Tibial artery (tissue), 4 donors: ENCODE results near the gene PAOX.
A peak's percentile ranks its signal among the peaks of the same experiment; 100 is the strongest.

Experiments used
- DNase-seq, 2 donors: peaks; one replicate each; pipeline ENCODE4 v3.0.0-alpha.2; 2019
- H3K27ac ChIP-seq, 2 donors: fragments of 200-600 bp; sonication (generic) in 1 of 2; 1 replicate in 1 of 2; 2 replicates in 1 of 2; pipeline ENCODE4 v1.5.1; 2018 to 2019; ENCODE audit warnings: mild to moderate bottlenecking in 1 of 2
- H3K27me3 ChIP-seq, 2 donors: fragments of 200-600 bp; sonication (generic) in 1 of 2; one replicate each; pipeline versions ENCODE4 v1.5.1 to v1.6.0; 2016 to 2019
- H3K36me3 ChIP-seq, 3 donors: fragments of 200-600 bp; sonication (generic) in 2 of 3; one replicate each; pipeline ENCODE4 v1.5.1; 2016 to 2019; ENCODE audit warnings: mild to moderate bottlenecking in 2 of 3
- H3K4me1 ChIP-seq, 4 donors: fragments of 200-600 bp; sonication (generic) in 2 of 4; 1 replicate in 3 of 4; 2 replicates in 1 of 4; pipeline ENCODE4 v1.5.1; 2016 to 2019
- H3K4me3 ChIP-seq, 2 donors: fragments of 200-600 bp; sonication (generic) in 1 of 2; 1 replicate in 1 of 2; 2 replicates in 1 of 2; pipeline ENCODE4 v1.5.1; 2018 to 2019; ENCODE audit warnings: mild to moderate bottlenecking in 2 of 2
- H3K9me3 ChIP-seq, 3 donors: fragments of 200-600 bp; sonication (generic) in 1 of 3; one replicate each; pipeline ENCODE4 v1.5.1; 2016 to 2019
- intact Hi-C: fragments of 100-400 bp; cut with DNase I; formaldehyde crosslinking; loops from one replicate; pipeline ENCODE4 v1.15.0; 2023; ENCODE audit warnings: low total_unique reads
- TF ChIP-seq, protein P1 (sequence below), 2 experiments: fragments of 200-600 bp in 1 of 2; fragments of 450-650 bp in 1 of 2; IDR thresholded peaks; one replicate each; pipeline ENCODE4 v1.5.1; 2017 to 2019; ENCODE audit warnings: antibody characterized with exemption in 2 of 2, mild to moderate bottlenecking in 1 of 2, moderate library complexity in 1 of 2

The PAOX gene

DNA sequence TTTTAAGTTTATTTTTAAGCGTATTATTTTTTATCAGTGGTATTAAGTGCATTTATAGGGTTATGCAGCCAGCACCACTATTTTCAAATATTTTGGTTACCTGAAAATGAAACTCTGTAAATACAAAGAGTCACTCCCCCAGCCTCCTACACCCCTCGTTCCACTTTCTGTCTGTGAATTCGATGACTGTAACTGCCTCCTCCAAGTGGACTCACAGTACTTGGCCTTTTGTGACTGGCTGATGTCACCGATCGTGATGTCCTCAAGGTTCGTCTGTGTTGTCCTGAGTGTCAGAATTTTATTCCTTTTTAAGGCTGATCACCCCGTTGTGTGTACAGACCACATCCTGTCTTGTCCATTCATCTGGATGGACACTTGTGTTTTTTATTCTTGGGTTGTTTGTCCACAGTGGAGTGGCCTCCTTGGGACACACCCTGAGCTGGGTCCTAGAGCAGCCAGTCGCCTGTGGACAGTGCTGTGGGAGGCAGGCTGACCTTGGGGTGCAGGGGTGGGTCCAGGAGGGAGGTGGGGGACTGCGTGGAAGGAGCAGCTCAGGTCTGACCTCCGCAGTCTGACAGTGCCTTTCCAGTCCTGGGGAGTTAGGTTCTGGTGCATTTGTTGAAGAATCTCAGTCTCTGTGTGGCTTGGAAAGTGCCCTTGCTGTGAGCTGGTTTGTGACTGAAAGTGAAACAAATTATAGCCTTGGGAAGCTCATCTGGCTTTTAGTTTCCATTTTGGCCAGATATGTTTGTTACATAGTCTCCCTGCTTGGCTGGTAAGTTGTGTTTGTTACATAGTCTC lies 21.8 kb downstream of the PAOX start:
- DNase-seq: peak in 1 of 2 donors; percentile 12
- no peaks in the 10 kb centered on the region for H3K9me3 ChIP-seq
- no peaks in the 10 kb centered on the region for H3K4me1 ChIP-seq
- TF ChIP-seq, protein P1, sequence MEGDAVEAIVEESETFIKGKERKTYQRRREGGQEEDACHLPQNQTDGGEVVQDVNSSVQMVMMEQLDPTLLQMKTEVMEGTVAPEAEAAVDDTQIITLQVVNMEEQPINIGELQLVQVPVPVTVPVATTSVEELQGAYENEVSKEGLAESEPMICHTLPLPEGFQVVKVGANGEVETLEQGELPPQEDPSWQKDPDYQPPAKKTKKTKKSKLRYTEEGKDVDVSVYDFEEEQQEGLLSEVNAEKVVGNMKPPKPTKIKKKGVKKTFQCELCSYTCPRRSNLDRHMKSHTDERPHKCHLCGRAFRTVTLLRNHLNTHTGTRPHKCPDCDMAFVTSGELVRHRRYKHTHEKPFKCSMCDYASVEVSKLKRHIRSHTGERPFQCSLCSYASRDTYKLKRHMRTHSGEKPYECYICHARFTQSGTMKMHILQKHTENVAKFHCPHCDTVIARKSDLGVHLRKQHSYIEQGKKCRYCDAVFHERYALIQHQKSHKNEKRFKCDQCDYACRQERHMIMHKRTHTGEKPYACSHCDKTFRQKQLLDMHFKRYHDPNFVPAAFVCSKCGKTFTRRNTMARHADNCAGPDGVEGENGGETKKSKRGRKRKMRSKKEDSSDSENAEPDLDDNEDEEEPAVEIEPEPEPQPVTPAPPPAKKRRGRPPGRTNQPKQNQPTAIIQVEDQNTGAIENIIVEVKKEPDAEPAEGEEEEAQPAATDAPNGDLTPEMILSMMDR (IDR thresholded peaks at IDR 0.05): no peak
- H3K27ac ChIP-seq: no peak overlapping the region
- no peak overlapping the region for H3K4me3 ChIP-seq
- intact Hi-C loops: no loop called here
- H3K36me3 ChIP-seq: peaks cover 36 to 93% (median 67%) of the 10 kb centered on the region in 3 donors
- H3K27me3 ChIP-seq: no peaks in the 10 kb centered on the region

DNA sequence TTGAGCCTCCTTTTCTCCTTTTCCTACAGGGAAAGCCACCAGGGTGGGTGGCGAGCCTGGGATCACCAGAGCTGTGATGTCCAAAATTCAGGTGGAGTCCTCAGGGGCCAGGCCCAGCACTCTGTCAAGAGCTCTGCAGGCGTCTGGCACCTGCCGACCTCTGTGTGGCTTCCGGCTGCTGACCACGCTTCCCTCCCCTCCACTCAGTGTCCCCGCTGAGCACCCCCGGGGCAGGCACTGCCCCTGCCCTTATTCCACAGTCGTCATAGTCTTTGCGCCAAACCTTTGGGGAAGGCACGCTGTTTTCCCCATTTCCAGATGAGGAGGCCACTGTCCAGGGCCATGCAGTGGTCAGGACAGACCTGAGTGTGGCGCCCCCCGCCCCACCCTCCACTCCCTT lies 22.4 kb downstream of the PAOX start:
- no peak overlapping the region for H3K4me3 ChIP-seq
- H3K9me3 ChIP-seq: no peaks in the 10 kb centered on the region
- DNase-seq: no peak
- H3K36me3 ChIP-seq: peaks cover 42 to 91% (median 61%) of the 10 kb centered on the region in 3 donors
- no peaks in the 10 kb centered on the region for H3K4me1 ChIP-seq
- intact Hi-C loops: no loop called here
- TF ChIP-seq, protein P1 (IDR thresholded peaks at IDR 0.05): no peak
- H3K27ac ChIP-seq: no peak overlapping the region
- no peaks in the 10 kb centered on the region for H3K27me3 ChIP-seq

DNA sequence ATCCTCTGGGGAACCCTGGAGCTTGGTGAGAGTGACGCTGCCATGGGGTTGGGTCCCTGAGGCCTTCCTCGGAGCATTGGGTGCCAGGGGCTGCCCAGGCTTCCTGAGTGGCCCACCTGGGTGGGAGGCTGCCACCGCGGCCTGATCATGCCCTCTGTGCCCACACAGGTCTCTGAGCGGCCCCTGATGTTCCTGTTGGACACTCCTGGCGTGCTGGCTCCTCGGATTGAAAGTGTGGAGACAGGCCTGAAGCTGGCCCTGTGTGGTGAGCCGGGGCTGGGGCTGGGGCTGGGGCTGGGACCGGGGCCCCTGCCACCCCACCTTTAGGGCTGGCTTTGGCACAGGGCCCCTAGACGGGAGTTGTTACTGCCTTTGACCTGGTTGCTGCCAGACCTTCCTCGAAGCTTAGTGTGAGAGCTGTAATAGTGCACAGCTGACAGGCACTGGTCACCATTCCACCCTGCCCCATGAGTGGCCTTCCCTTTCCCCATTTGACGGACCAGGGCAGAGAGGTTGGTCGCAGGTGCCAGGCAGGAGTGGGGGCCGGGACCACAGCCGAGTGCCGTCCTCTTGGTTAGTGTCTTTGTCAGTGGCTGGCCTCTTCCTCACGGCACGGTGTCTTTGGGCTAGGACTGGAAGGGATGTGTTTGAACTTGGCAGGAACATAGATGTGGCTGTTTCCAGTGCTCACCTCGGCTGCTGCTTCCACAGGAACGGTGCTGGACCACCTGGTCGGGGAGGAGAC lies 23.1 kb downstream of the PAOX start:
- peak in 1 of 2 donors; percentile 43 for DNase-seq
- intact Hi-C loops: no loop called here
- TF ChIP-seq, protein P1 (IDR thresholded peaks at IDR 0.05): no peak
- Histone ChIP-seq H3K4me3 (no peak overlapping the region), H3K27ac (no peak overlapping the region), H3K27me3 (no peaks in the 10 kb centered on the region), H3K9me3 (no peaks in the 10 kb centered on the region), H3K4me1 (no peaks in the 10 kb centered on the region), H3K36me3 (peaks cover 42 to 91% (median 61%) of the 10 kb centered on the region in 3 donors)

DNA sequence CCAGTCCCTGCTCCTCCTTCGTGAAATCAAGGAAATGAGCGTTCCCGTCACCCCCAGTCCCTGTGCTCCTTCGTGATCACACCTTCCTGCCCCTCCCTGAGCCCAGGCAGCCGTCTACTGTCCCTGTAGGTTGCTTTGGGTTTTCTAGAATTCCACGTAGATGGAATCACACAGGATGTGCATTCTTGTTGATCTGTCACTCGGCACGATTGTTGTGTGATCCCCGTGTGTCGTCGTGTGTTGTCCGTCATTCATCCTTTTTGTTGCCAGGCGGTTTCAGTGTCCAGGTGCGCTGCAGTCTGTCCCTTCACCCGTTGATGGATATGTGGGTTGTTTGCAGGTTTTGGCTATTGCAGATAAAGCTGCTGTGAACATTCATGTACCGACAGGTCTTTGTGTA lies 24.3 kb downstream of the PAOX start:
- TF ChIP-seq, protein P1 (IDR thresholded peaks at IDR 0.05): no peak
- DNase-seq: no peak
- Histone ChIP-seq H3K27ac (no peak overlapping the region), H3K9me3 (no peaks in the 10 kb centered on the region), H3K4me1 (no peaks in the 10 kb centered on the region), H3K27me3 (no peaks in the 10 kb centered on the region), H3K36me3 (peaks cover 42 to 89% (median 69%) of the 10 kb centered on the region in 3 donors), H3K4me3 (no peak overlapping the region)
- intact Hi-C loops: no loop called here

DNA sequence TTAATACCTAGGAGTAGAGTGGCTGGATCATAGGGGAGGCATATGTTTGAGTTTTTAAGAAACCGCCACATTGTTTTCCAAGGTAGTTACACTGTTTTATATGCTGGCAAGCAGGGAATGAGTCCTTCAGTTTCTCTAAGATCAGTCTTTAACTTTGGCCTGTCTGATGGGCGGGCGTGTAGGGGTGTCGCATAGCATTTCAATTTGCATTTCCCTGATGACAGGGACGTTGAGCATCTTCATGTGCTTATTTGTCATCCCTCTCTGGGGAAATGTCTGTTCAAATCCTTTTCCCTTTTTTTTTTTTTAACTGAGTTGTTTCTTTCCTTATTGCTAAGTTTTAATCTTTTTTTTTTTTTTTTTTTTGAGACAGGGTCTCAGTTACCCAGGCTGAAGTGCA lies 24.7 kb downstream of the PAOX start:
- TF ChIP-seq, protein P1 (IDR thresholded peaks at IDR 0.05): no peak
- peaks cover 40 to 88% (median 65%) of the 10 kb centered on the region in 3 donors for H3K36me3 ChIP-seq

More for the DNA sequence above, 24.7 kb downstream of the PAOX start:
- intact Hi-C loops: no loop called here
- Histone ChIP-seq H3K4me1 (no peaks in the 10 kb centered on the region), H3K27me3 (no peaks in the 10 kb centered on the region), H3K9me3 (no peaks in the 10 kb centered on the region), H3K4me3 (no peak overlapping the region), H3K27ac (no peak overlapping the region)
- DNase-seq: no peak
